ENCODE data around the gene GDF9.

The GDF9 gene

GRCh38 chr5:132832612-132833011 lies 33.7 kb downstream of the GDF9 start:
- DNase-seq (ENCODE audit: low read depth): no peak

GRCh38 chr5:132831095-132831860 lies 35.0 kb downstream of the GDF9 start:
- peak overlapping the region; percentile 67 for H3K4me3 ChIP-seq (ENCODE audit: low read depth, low read length)

More at GRCh38 chr5:132832612-132833011, 33.7 kb downstream of the GDF9 start:
- no peak overlapping the region for H3K4me3 ChIP-seq (ENCODE audit: low read depth, low read length)
- TF ChIP-seq CTCF (IDR thresholded peaks at IDR 0.05; ENCODE audit: control insufficient read depth, extremely low read depth, insufficient read depth): no peak

GRCh38 chr5:132830436-132831094 lies 35.7 kb downstream of the GDF9 start, which contains the start of gene SHROOM1:
SHROOM1 (minus strand) TSS chr5:132830647; CDS start chr5:132826140, 4,507 bp downstream.
- H3K4me3 ChIP-seq (ENCODE audit: low read depth, low read length): peak within 1 kb of the TSS; percentile 67
- TF ChIP-seq CTCF (IDR thresholded peaks at IDR 0.05; ENCODE audit: control insufficient read depth, extremely low read depth, insufficient read depth): no peak
- peak; percentile 44 for DNase-seq (ENCODE audit: low read depth)

More at GRCh38 chr5:132831095-132831860, 35.0 kb downstream of the GDF9 start:
- no peak for TF ChIP-seq CTCF (IDR thresholded peaks at IDR 0.05; ENCODE audit: control insufficient read depth, extremely low read depth, insufficient read depth)
- no peak for DNase-seq (ENCODE audit: low read depth)

GRCh38 chr5:132829742-132830435 lies 36.4 kb downstream of the GDF9 start:
- peak overlapping the region; percentile 67 for H3K4me3 ChIP-seq (ENCODE audit: low read depth, low read length)
- TF ChIP-seq CTCF (IDR thresholded peaks at IDR 0.05; ENCODE audit: control insufficient read depth, extremely low read depth, insufficient read depth): peak; percentile 81
- DNase-seq (ENCODE audit: low read depth): no peak

GRCh38 chr5:132828846-132829494 lies 37.3 kb downstream of the GDF9 start:
- H3K4me3 ChIP-seq (ENCODE audit: low read depth, low read length): peak overlapping the region; percentile 67
- no peak for DNase-seq (ENCODE audit: low read depth)
- no peak for TF ChIP-seq CTCF (IDR thresholded peaks at IDR 0.05; ENCODE audit: control insufficient read depth, extremely low read depth, insufficient read depth)

GRCh38 chr5:132827943-132828673 lies 38.2 kb downstream of the GDF9 start:
- H3K4me3 ChIP-seq (ENCODE audit: low read depth, low read length): no peak overlapping the region
- no peak for DNase-seq (ENCODE audit: low read depth)
- no peak for TF ChIP-seq CTCF (IDR thresholded peaks at IDR 0.05; ENCODE audit: control insufficient read depth, extremely low read depth, insufficient read depth)

Data from LNCaP clone FGC (cell line).